Dendritic cell treated with granulocyte-macrophage colony-stimulating factor and Interleukin-4, amounts not matched to agents 40 ng/mL and 50 ng/mL, for 4 days (primary cell): ENCODE results near the gene RHBG.
A peak's percentile ranks its signal among the peaks of the same experiment; 100 is the strongest.
"Not testable (repeated sequence)": the region's sequence is repeated elsewhere in the genome, so short reads cannot be mapped to it uniquely, and the experiment has no call there.

Source experiments
- H3K27ac Mint-ChIP-seq: one replicate; pipeline ENCODE4 v1.8.0; 2022; ENCODE audit warnings: mild to moderate bottlenecking, mixed read lengths
- H3K27me3 Mint-ChIP-seq: one replicate; pipeline ENCODE4 v1.8.0; 2022; ENCODE audit warnings: mild to moderate bottlenecking, mixed read lengths
- H3K36me3 Mint-ChIP-seq: one replicate; pipeline ENCODE4 v1.8.0; 2022; ENCODE audit warnings: low read depth, mixed read lengths
- H3K4me1 Mint-ChIP-seq: one replicate; pipeline ENCODE4 v1.8.0; 2022; ENCODE audit warnings: low read depth, mixed read lengths
- H3K4me3 Mint-ChIP-seq: one replicate; pipeline ENCODE4 v1.8.0; 2022; ENCODE audit warnings: mild to moderate bottlenecking, moderate library complexity, mixed read lengths
- H3K9me3 Mint-ChIP-seq: one replicate; pipeline ENCODE4 v1.8.0; 2022; ENCODE audit warnings: mixed read lengths
- intact Hi-C: fragments of 100-400 bp; cut with micrococcal nuclease; formaldehyde crosslinking; loops from one replicate; pipeline ENCODE4 v1.15.0; 2022

The RHBG gene, protein sequence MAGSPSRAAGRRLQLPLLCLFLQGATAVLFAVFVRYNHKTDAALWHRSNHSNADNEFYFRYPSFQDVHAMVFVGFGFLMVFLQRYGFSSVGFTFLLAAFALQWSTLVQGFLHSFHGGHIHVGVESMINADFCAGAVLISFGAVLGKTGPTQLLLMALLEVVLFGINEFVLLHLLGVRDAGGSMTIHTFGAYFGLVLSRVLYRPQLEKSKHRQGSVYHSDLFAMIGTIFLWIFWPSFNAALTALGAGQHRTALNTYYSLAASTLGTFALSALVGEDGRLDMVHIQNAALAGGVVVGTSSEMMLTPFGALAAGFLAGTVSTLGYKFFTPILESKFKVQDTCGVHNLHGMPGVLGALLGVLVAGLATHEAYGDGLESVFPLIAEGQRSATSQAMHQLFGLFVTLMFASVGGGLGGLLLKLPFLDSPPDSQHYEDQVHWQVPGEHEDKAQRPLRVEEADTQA

DNA sequence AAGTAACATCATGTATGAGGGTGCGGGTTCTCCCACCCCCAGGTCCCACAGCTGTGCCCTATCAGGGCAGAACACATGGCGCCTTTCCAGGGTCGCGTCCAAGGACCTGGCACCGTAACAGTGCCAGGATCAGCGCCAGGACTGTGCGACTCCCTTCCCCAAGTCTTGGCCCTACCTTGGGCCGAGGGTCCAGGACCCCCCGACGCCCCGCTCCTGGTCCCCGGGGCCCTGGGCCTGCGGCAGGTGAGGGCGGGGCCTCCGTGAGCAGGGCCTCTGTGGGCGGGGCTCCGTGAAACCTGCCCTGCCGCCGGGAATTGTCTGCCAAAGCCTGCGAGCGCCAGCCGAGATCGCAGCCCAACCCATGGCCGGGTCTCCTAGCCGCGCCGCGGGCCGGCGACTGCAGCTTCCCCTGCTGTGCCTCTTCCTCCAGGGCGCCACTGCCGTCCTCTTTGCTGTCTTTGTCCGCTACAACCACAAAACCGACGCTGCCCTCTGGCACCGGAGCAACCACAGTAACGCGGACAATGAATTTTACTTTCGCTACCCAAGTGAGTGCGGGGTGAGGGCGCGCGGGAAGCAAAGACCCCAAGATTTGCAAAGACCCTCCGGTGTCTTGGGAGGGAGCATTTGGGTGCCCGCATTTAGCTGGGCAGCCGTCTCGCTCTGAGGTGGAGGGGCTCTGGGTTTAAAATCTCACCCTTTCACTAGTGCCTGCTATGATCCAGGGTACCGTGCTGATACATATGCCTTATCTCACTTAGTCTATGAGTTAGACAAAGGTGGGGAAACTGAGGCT is at the start of gene RHBG:
Gene RHBG, plus strand, starts transcription at position 323 of the 796 bp plus-strand sequence. Its CDS starts 39 bp downstream, at position 362.
- Mint-ChIP-seq H3K27ac (no peak within 1 kb of the TSS), H3K9me3 (no peaks in the 10 kb centered on the region), H3K27me3 (peaks cover 58% of the 10 kb centered on the region), H3K4me1 (peaks cover 26% of the 10 kb centered on the region), H3K4me3 (peak within 1 kb of the TSS; percentile 64), H3K36me3 (no peaks in the 10 kb centered on the region)
- intact Hi-C loops: no loop called here

DNA sequence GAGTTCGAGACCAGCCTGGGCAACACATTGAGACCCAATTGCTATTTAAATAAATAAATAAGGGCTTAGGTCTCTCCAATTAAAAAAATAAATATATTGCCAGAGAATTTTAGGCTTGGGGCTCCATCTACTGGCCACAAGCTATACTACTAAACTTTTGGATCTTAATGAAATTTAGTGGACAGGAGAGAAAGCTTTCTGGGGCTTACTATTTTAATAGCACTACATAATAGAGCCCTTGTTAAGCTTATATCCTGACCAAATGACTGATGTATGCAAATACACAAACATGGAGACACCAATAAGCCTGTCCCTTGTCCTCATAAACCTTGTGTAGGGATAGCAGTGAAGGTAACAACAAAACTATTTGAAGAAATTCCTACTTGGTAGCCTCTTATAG is 49.3 kb upstream of the RHBG start:
- intact Hi-C loops: no loop called here
- no peak overlapping the region for H3K27ac Mint-ChIP-seq
- H3K36me3 Mint-ChIP-seq: peaks cover 91% of the 10 kb centered on the region
- no peak overlapping the region for H3K4me3 Mint-ChIP-seq
- no peaks in the 10 kb centered on the region for H3K27me3 Mint-ChIP-seq
- H3K4me1 Mint-ChIP-seq: peaks cover 5% of the 10 kb centered on the region
- no peaks in the 10 kb centered on the region for H3K9me3 Mint-ChIP-seq

DNA sequence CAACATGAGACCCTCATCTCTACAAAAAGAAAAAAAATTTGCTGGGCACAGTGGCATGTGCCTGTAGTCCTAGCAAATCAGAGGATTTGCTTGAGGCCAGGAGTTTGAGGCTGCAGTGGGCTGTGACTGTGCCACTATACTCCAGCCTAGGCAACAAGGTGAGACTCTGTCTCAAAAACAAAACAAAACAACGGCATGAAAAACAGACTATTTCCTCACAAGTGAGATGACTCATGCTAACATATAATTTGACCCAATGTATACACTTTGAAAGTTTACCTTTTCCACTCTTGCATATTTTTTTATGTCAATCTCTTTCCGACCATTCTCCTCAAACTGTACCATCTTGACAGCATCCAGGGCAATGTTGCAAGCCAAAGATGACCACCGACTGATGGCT is 48.5 kb upstream of the RHBG start:
- Mint-ChIP-seq H3K36me3 (peaks cover 93% of the 10 kb centered on the region), H3K4me3 (no peak overlapping the region), H3K27ac (no peak overlapping the region), H3K9me3 (no peaks in the 10 kb centered on the region), H3K4me1 (no peaks in the 10 kb centered on the region), H3K27me3 (no peaks in the 10 kb centered on the region)
- intact Hi-C loops: no loop called here

DNA sequence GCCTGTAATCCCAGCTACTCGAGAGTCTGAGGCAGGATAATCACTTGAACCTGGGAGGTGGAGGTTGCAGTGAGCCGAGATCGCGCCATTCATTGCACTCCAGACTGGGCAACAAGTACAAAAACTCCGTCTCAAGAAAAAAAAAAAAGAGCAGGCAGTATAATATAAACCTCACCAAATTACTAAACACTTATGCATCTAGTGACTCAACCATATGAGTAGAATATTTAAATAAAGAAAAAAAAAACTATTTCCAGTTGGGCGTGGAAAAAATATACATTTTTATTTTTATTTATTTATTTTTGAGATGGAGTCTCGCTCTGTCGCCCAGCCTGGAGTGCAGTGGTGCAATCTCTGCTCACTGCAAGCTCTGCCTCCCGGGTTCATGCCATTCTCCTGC is 45.8 kb upstream of the RHBG start:
- peaks cover 89% of the 10 kb centered on the region for H3K36me3 Mint-ChIP-seq
- H3K27ac Mint-ChIP-seq, H3K4me3 Mint-ChIP-seq, H3K9me3 Mint-ChIP-seq, H3K4me1 Mint-ChIP-seq, H3K27me3 Mint-ChIP-seq, intact Hi-C loops: not testable (repeated sequence)

DNA sequence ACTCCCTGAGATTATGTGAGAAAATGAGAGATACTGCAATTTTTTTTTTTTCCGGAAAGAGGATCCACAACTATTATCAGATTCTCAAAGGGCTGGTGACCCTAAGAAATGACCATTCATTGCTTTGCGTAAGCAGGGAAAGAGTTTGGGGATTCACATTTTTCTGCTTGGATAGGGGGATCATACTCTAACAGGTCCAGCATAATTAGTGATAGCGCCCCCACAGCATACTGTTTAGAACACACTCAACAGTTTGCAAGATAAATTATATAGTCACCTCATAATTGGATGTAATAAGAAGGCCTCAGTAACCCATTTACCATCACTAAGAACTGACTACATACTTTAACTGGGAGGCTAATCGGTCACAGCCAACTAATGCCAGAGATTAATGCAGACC is 32.8 kb upstream of the RHBG start:
- H3K4me3 Mint-ChIP-seq: no peak overlapping the region
- H3K9me3 Mint-ChIP-seq: no peaks in the 10 kb centered on the region
- no peaks in the 10 kb centered on the region for H3K27me3 Mint-ChIP-seq
- H3K27ac Mint-ChIP-seq: no peak overlapping the region
- H3K36me3 Mint-ChIP-seq: peaks cover 68% of the 10 kb centered on the region
- intact Hi-C loops: loop anchor here (10.0 kb wide), 1 partner anchor 51 kb away; the partner anchor contains the start of genes SMG5 and TMEM79
- peaks cover 21% of the 10 kb centered on the region for H3K4me1 Mint-ChIP-seq

DNA sequence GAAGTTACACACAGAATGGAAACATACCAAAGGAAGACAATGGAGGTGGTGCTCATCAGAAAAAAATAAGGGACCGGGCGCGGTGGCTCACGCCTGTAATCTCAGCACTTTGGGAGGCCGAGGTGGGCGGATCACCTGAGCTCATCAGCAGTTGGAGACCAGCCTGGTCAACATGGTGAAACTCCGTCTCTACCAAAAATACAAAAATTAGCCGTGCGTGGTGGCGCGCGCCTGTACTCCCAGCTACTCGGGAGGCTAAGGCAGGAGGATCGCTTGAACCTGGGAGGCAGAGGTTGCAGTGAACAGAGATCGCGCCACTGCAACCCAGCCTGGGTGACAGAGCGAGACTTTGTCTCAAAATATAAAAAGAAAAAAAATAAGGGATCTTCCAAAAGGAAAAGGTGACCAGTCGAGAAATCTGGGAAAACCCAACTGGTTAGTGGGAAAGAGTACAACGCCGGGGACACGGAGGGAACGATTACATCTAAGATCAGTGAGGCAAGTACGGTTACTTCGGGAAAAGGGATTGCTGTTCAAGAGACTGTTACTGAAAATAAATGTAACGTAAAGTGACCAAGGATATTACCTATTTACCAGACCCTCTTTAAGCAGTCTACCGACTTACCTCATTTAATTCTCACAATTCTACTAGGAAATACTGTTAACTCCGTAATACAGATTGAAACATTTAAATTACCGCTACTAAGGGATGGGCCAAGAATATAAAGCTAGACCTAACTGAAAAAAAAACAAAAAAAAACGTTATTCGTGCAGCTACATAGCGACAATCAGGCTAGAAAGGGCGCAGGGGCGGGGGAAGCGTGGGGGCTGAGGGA is 31.7 kb upstream of the RHBG start:
- H3K4me3 Mint-ChIP-seq: peak overlapping the region; percentile 98
- no peaks in the 10 kb centered on the region for H3K9me3 Mint-ChIP-seq
- H3K4me1 Mint-ChIP-seq: peaks cover 21% of the 10 kb centered on the region
- peak overlapping the region; percentile 90 for H3K27ac Mint-ChIP-seq
- H3K36me3 Mint-ChIP-seq: peaks cover 58% of the 10 kb centered on the region
- no peaks in the 10 kb centered on the region for H3K27me3 Mint-ChIP-seq
- intact Hi-C loops: loop anchor here (10.0 kb wide), 1 partner anchor 52 kb away; the partner anchor contains the start of genes SMG5 and TMEM79

DNA sequence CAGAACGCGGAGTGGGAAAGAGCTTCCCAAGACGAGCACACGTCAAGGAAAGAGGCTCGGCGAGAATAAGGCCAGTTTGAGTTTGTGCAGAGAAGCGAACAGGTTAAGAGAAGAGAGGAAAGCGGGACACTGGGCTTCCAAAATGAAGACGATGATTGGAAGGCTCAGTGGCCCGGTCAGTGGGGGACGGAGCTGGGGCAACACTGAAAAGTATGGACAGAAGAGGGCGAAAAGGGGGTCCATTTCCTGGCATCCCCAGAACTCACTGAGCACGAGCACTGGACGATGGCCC is 31.2 kb upstream of the RHBG start:
- H3K4me1 Mint-ChIP-seq: peaks cover 21% of the 10 kb centered on the region
- H3K27me3 Mint-ChIP-seq: no peaks in the 10 kb centered on the region
- intact Hi-C loops: loop anchor here (10.0 kb wide), 1 partner anchor 53 kb away; the partner anchor contains the start of genes SMG5 and TMEM79
- H3K4me3 Mint-ChIP-seq: peak overlapping the region; percentile 98
- peak overlapping the region; percentile 90 for H3K27ac Mint-ChIP-seq
- no peaks in the 10 kb centered on the region for H3K9me3 Mint-ChIP-seq
- peaks cover 52% of the 10 kb centered on the region for H3K36me3 Mint-ChIP-seq

DNA sequence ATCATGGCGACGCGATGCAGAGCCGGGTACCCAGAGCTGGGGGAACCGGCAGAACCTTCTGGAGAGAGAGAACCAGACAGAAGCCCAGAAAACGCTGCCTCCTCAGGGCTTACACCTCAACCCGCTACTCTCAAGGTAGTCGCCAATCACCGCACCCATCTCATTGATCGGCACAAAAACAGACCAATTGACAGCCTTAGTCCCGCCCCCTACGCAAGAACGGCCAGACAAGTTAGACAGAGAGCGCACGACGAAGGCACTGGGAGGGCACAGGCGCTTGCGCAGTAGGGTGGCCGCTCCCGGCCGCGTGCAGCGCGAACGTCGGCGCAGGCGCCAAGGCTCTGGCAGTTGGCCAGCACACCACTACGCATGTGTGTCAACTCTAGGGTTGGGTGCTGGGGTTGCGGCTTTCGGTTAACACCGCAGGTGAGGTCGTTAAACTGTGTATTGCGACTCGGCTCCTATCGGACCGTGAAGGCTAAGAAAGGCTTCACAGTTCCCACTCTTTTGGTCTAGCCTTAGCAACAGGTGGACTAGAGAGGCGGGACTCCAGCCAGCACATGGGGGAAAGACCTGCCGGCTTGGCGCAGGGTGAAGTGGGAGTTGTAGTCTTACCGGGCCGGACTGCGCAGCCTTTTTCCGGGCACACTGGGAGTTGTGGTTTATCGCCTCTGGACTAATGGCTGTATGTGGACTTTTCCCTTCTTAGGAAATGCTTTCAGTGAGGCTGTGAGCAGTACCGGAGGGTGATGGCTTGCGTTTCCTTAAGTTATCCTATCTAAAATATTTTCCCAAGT is 30.6 kb upstream of the RHBG start, which contains the start of the genes CCT3 and TSACC:
Gene CCT3, minus strand, starts transcription at position 113 of the 797 bp plus-strand sequence. Its CDS starts 108 bp downstream, at position 5.
Gene TSACC, plus strand, starts transcription at position 347 of the 797 bp plus-strand sequence. CDS start 1,232 bp downstream, outside the sequence.
- H3K27ac Mint-ChIP-seq: peak within 1 kb of the TSS; percentile 90
- H3K9me3 Mint-ChIP-seq: no peaks in the 10 kb centered on the region
- H3K4me3 Mint-ChIP-seq: peak within 1 kb of the TSS; percentile 98
- peaks cover 21% of the 10 kb centered on the region for H3K4me1 Mint-ChIP-seq
- peaks cover 48% of the 10 kb centered on the region for H3K36me3 Mint-ChIP-seq
- intact Hi-C loops: loop anchor here (10.0 kb wide), 1 partner anchor 54 kb away; the partner anchor contains the start of genes SMG5 and TMEM79
- H3K27me3 Mint-ChIP-seq: no peaks in the 10 kb centered on the region

DNA sequence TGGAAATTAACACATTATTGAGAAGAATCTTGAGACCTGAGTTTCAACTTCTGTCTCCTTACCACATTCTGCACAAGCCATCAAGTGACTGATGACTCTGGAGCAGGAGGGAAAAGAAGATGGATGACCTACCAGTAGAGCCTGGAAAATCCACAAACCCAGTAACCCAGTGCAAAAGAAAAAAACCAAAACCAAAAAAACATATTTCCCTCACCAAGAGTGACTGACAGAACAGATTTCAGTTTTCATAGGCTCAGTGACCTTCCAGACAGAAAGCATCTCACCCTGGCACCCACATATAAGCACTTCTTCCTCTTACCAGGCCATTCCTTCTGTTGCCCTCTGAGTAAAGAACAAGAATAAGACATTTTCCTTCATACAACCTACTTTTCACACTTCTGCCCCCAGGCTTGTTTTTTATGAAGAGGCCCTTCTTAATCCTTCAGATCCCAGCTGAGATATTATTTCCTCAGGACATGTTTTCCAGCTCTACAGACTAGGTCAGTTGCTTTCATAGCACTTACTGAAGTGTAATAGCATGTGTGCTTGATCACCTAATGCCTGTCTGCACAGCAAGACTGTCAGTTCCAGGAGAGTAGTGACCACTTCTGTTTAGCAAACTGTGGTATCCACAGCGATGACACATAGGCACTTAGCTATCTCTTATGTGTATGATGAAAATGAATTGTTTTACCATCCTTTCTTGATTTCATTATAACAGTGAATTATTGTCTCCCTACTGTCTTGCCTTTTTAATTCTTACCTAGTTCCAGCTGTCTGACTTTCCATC is 26.6 kb upstream of the RHBG start:
- no peak overlapping the region for H3K4me3 Mint-ChIP-seq
- H3K9me3 Mint-ChIP-seq: no peaks in the 10 kb centered on the region
- peaks cover 13% of the 10 kb centered on the region for H3K27me3 Mint-ChIP-seq
- intact Hi-C loops: no loop called here
- H3K36me3 Mint-ChIP-seq: peaks cover 12% of the 10 kb centered on the region
- H3K27ac Mint-ChIP-seq: no peak overlapping the region
- peaks cover 4% of the 10 kb centered on the region for H3K4me1 Mint-ChIP-seq

DNA sequence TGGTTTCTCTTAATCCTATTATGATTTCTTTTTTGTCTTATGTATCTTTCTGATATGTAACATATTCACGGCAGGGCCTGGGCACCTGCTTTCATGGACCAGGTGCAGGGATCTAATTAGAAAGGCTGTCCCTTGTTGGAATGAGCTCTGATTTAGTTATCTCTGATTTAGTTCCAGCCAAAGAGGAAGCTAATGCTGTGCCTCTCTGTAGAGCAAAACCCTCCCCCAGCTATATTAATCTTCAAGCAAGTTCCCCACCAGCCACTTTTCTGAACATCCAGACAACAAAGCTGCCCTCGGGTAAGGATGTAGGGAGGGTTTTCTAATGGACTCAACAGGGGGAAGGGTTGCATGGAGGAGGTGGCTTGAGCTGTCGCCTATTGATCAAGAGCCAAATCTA is 24.6 kb upstream of the RHBG start:
- intact Hi-C loops: no loop called here
- H3K4me1 Mint-ChIP-seq: no peaks in the 10 kb centered on the region
- H3K27me3 Mint-ChIP-seq: peaks cover 23% of the 10 kb centered on the region
- no peak overlapping the region for H3K27ac Mint-ChIP-seq
- no peaks in the 10 kb centered on the region for H3K36me3 Mint-ChIP-seq
- no peaks in the 10 kb centered on the region for H3K9me3 Mint-ChIP-seq
- H3K4me3 Mint-ChIP-seq: no peak overlapping the region

DNA sequence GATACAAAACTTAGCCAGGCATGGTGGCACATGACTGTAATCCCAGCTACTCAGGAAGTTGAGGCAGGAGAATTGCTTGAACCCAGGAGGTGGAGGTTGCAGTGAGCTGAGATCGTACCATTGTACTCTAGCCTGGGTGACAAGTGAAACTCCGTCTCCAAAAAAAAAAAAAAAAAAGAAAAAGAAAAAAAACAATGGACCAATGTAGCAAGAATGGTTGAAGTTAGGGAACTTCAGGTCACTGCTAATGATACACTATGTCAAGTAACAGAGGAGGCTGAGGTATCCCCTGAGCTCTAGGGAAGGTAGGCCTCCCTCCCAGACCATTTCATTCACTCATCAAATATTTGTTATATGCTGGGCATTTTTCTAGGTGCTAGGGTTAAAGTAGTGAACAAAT is 23.0 kb upstream of the RHBG start:
- peaks cover 35% of the 10 kb centered on the region for H3K27me3 Mint-ChIP-seq
- H3K27ac Mint-ChIP-seq, H3K9me3 Mint-ChIP-seq, intact Hi-C loops, H3K4me1 Mint-ChIP-seq, H3K4me3 Mint-ChIP-seq, H3K36me3 Mint-ChIP-seq: not testable (repeated sequence)

DNA sequence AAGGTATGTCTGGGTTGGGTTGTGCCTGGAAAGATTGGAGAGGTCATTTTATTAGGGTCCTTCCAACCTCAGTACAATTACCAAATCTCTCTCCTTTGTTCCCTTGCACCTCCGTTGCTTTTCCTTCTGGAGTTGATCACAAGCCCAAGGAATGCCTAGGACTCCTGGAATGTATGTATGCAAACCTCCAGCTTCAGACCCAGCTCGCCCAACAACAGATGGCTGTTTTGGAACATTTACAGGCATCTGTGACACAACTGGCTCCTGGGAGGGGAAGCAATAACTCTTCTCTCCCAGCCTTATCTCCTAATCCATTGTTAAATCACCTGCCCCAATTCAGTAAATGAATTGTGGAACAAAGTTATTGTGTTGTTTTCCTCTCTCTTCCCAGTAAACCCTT is 22.4 kb upstream of the RHBG start:
- Mint-ChIP-seq H3K36me3 (no peaks in the 10 kb centered on the region), H3K4me3 (no peak overlapping the region), H3K9me3 (no peaks in the 10 kb centered on the region), H3K27ac (no peak overlapping the region), H3K4me1 (peaks cover 6% of the 10 kb centered on the region), H3K27me3 (peaks cover 40% of the 10 kb centered on the region)
- intact Hi-C loops: no loop called here
